Sigmoid colon (tissue), 7 donors: Measurements from ENCODE around the gene CACNG7. TPM values are rescaled to one million over a fixed set of nuclear protein-coding genes. Genes with fewer than 3 reads are reported as not detected.

ENCODE experiments used
- DNase-seq: peaks from one replicate; pipeline ENCODE4 v3.0.0-alpha.2; 2019
- H3K27ac ChIP-seq, 4 donors: fragments of 200-600 bp; sonication (generic); one replicate each; pipeline ENCODE4 v1.5.1; 2016 to 2019; ENCODE audit warnings: mild to moderate bottlenecking in 1 of 4
- H3K27me3 ChIP-seq, 3 donors: fragments of 200-600 bp; sonication (generic); one replicate each; pipeline ENCODE4 v1.5.1; 2019; ENCODE audit warnings: mild to moderate bottlenecking in 1 of 3
- H3K36me3 ChIP-seq, 4 donors: fragments of 200-600 bp; sonication (generic); one replicate each; pipeline ENCODE4 v1.5.1; 2016 to 2019
- H3K4me1 ChIP-seq, 4 donors: fragments of 200-600 bp; sonication (generic); one replicate each; pipeline ENCODE4 v1.5.1; 2017 to 2019
- H3K4me3 ChIP-seq, 4 donors: fragments of 200-600 bp; sonication (generic); one replicate each; pipeline ENCODE4 v1.5.1; 2017 to 2019; ENCODE audit warnings: mild to moderate bottlenecking in 2 of 4, moderate library complexity in 1 of 4
- H3K9me3 ChIP-seq, 4 donors: fragments of 200-600 bp in 3 of 4; sonication (generic) in 3 of 4; one replicate each; pipeline versions ENCODE4 v1.5.1 to v1.6.1; 2013 to 2019
- EP300 ChIP-seq, 4 donors: sonication (generic); formaldehyde crosslinking; IDR thresholded peaks; one replicate each; pipeline ENCODE4 v1.6.1; 2017; ENCODE audit warnings: antibody characterized with exemption in 4 of 4
- POLR2A ChIP-seq, 2 donors: fragments of 450-650 bp; IDR thresholded peaks; one replicate each; pipeline ENCODE4 v1.6.1; 2016; ENCODE audit warnings: antibody characterized with exemption in 2 of 2, mild to moderate bottlenecking in 2 of 2, moderate library complexity in 2 of 2
- POLR2AphosphoS5 ChIP-seq, 4 donors: sonication (generic); formaldehyde crosslinking; IDR thresholded peaks; one replicate each; pipeline ENCODE4 v1.6.1; 2017; ENCODE audit warnings: antibody characterized with exemption in 4 of 4
- WGBS, 2 donors: extraction: QIAGEN DNeasy Blood & Tissue Kit; methylation state at CpG; one replicate each; pipeline ENCODE4 v1.1.7; 2013; 5-methylcytosine and 5-hydroxymethylcytosine counted together
- intact Hi-C: fragments of 100-400 bp; cut with DNase I; formaldehyde crosslinking; loops from one replicate; pipeline ENCODE4 v1.15.1; 2023
- polyA plus RNA-seq, 3 donors: library from polyadenylated mRNA; stranded (reverse); fragments of 200-250 nt; gene quantifications; one replicate each; pipeline ENCODE4 v1.2.3, GENCODE V29; 2013
- total RNA-seq, 4 donors: library from RNA; depleted of rRNA; stranded (reverse); fragments of >200 nt; gene quantifications; one replicate each; pipeline ENCODE4 v1.1.0, GENCODE V29; 2016
- TF ChIP-seq, protein P1 (sequence below), 4 experiments: fragments of 450-650 bp in 3 of 4; fragments of 200-600 bp in 1 of 4; IDR thresholded peaks; one replicate each; pipeline ENCODE4 v1.5.1; 2016 to 2019; ENCODE audit warnings: antibody characterized with exemption in 4 of 4, mild to moderate bottlenecking in 3 of 4, moderate library complexity in 2 of 4
- donor health status: healthy with polysubstance abuse.
- donor health status: Bipolar disorder and iron deficiency.
- donor health status: healthy.

Gene CACNG7
- total and polyA plus RNA-seq, 7 donors, result 0.20 TPM; not detected in 6

DNA sequence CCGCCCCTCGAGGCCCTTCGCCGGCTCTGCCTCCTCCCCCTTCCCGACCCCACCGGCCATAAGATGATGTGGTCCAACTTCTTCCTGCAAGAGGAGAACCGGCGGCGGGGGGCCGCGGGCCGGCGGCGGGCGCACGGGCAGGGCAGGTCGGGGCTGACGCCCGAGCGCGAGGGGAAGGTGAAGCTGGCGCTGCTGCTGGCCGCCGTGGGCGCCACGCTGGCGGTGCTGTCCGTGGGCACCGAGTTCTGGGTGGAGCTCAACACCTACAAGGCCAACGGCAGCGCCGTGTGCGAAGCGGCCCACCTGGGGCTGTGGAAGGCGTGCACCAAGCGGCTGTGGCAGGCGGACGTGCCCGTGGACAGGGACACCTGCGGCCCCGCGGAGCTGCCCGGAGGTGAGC is 83.7 kb downstream of the CACNG7 start:
- 25 to 47% methylated on average over 43 of the region's 43 CpGs for WGBS, 2 donors
- no peak for TF ChIP-seq POLR2AphosphoS5 (IDR thresholded peaks at IDR 0.05)
- TF ChIP-seq, protein P1, sequence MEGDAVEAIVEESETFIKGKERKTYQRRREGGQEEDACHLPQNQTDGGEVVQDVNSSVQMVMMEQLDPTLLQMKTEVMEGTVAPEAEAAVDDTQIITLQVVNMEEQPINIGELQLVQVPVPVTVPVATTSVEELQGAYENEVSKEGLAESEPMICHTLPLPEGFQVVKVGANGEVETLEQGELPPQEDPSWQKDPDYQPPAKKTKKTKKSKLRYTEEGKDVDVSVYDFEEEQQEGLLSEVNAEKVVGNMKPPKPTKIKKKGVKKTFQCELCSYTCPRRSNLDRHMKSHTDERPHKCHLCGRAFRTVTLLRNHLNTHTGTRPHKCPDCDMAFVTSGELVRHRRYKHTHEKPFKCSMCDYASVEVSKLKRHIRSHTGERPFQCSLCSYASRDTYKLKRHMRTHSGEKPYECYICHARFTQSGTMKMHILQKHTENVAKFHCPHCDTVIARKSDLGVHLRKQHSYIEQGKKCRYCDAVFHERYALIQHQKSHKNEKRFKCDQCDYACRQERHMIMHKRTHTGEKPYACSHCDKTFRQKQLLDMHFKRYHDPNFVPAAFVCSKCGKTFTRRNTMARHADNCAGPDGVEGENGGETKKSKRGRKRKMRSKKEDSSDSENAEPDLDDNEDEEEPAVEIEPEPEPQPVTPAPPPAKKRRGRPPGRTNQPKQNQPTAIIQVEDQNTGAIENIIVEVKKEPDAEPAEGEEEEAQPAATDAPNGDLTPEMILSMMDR (IDR thresholded peaks at IDR 0.05), result no peak
- TF ChIP-seq EP300 (IDR thresholded peaks at IDR 0.05), result no peak
- no peak for TF ChIP-seq POLR2A (IDR thresholded peaks at IDR 0.05)
- DNase-seq, result no peak
- H3K4me3 ChIP-seq, result no peak overlapping the region
- intact Hi-C loops, result no loop called here
- peaks cover 30 to 67% (median 51%) of the 10 kb centered on the region in 3 donors for H3K27me3 ChIP-seq
- H3K36me3 ChIP-seq, result no peaks in the 10 kb centered on the region
- H3K27ac ChIP-seq, result no peak overlapping the region
- H3K9me3 ChIP-seq, result no peaks in the 10 kb centered on the region
- peaks cover 0 to 15% (median 10%) of the 10 kb centered on the region in 4 donors for H3K4me1 ChIP-seq

DNA sequence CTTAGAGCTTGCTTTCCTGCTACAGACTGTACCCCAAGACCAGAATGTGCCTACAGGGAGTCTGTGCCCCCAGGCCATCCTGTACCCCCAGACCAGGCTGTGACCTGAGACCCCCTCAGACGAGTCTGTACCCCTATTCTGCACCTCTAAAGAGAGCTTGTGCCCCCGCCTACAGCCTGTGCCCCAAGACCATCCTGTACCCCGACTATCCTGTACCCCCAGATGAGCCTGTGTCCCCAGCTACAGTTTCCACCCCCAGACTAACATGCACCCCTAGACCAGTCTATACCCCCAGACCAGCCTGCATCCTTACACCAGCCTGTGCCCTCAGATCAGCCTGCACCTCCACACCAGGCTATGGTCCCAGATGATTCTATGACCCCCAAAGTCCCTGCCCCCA is 84.4 kb downstream of the CACNG7 start:
- H3K27me3 ChIP-seq, result peaks cover 30 to 67% (median 51%) of the 10 kb centered on the region in 3 donors
- TF ChIP-seq, protein P1 (IDR thresholded peaks at IDR 0.05), result no peak
- no peak for TF ChIP-seq POLR2A (IDR thresholded peaks at IDR 0.05)
- TF ChIP-seq POLR2AphosphoS5 (IDR thresholded peaks at IDR 0.05), result no peak
- no peak for TF ChIP-seq EP300 (IDR thresholded peaks at IDR 0.05)
- no peak for DNase-seq
- no peaks in the 10 kb centered on the region for H3K9me3 ChIP-seq
- H3K4me3 ChIP-seq, result no peak overlapping the region
- intact Hi-C loops, result no loop called here
- no peak overlapping the region for H3K27ac ChIP-seq
- H3K4me1 ChIP-seq, result peaks cover 0 to 15% (median 10%) of the 10 kb centered on the region in 4 donors
- 59 to 77% methylated on average over 3 of the region's 3 CpGs for WGBS, 2 donors
- no peaks in the 10 kb centered on the region for H3K36me3 ChIP-seq

Other genes starting within 250 kb of the CACNG7 start
- under 1 TPM in 3 of 4 donors, not detected in 1; 0.27 to 0.36 (median 0.33) TPM for gene NLRP12, start 85.0 kb upstream of the CACNG7 start, total RNA-seq
- gene NLRP12, start 85.0 kb upstream of the CACNG7 start, polyA plus RNA-seq, result under 1 TPM in 1 of 3 donors, not detected in 2; 0.10 TPM
- 100 to 1,000 TPM in 1 of 4 donors, 10 to 100 TPM in 3; 65.5 to 189 (median 97.3) TPM for gene MYADM, start 41.4 kb upstream of the CACNG7 start, total RNA-seq
- 10 to 100 TPM in 1 of 3 donors, 1 to 10 TPM in 2; 7.9 to 44.1 (median 9.0) TPM for gene MYADM, start 41.4 kb upstream of the CACNG7 start, polyA plus RNA-seq
- gene PRKCG, start 27.1 kb upstream of the CACNG7 start, total RNA-seq, result not detected
- under 1 TPM in 2 of 3 donors, not detected in 1; under 0.01 to 0.34 TPM for gene PRKCG, start 27.1 kb upstream of the CACNG7 start, polyA plus RNA-seq
- gene CACNG8, start 53.7 kb downstream of the CACNG7 start, total RNA-seq, result under 1 TPM in 1 of 4 donors, not detected in 3; under 0.01 TPM
- gene CACNG8, start 53.7 kb downstream of the CACNG7 start, polyA plus RNA-seq, result under 1 TPM in 1 of 3 donors, not detected in 2; 0.03 TPM
- not detected for gene CACNG6, start 82.4 kb downstream of the CACNG7 start, total RNA-seq
- not detected for gene CACNG6, start 82.4 kb downstream of the CACNG7 start, polyA plus RNA-seq
- not detected for gene VSTM1, start 154.6 kb downstream of the CACNG7 start, total RNA-seq
- gene VSTM1, start 154.6 kb downstream of the CACNG7 start, polyA plus RNA-seq, result not detected
- not detected for gene TARM1, start 172.1 kb downstream of the CACNG7 start, total RNA-seq
- not detected for gene TARM1, start 172.1 kb downstream of the CACNG7 start, polyA plus RNA-seq
- 1 to 10 TPM in 2 of 4 donors, not detected in 2; 3.0 to 3.1 TPM for gene OSCAR, start 191.5 kb downstream of the CACNG7 start, total RNA-seq
- 1 to 10 TPM in 1 of 3 donors, under 1 TPM in 1, not detected in 1; 0.93 to 4.2 TPM for gene OSCAR, start 191.5 kb downstream of the CACNG7 start, polyA plus RNA-seq
- 10 to 100 TPM; 18.8 to 32.4 (median 20.2) TPM for gene NDUFA3, start 193.6 kb downstream of the CACNG7 start, total RNA-seq
- 100 to 1,000 TPM; 151 to 207 (median 184) TPM for gene NDUFA3, start 193.6 kb downstream of the CACNG7 start, polyA plus RNA-seq
- 10 to 100 TPM; 18.2 to 24.7 (median 20.4) TPM for gene TFPT, start 206.4 kb downstream of the CACNG7 start, total RNA-seq
- gene TFPT, start 206.4 kb downstream of the CACNG7 start, polyA plus RNA-seq, result 10 to 100 TPM; 22.2 to 28.6 (median 25.2) TPM
- 10 to 100 TPM; 48.7 to 53.5 (median 51.5) TPM for gene PRPF31, start 206.5 kb downstream of the CACNG7 start, total RNA-seq
- 10 to 100 TPM; 25.0 to 60.9 (median 36.6) TPM for gene PRPF31, start 206.5 kb downstream of the CACNG7 start, polyA plus RNA-seq
- 10 to 100 TPM; 11.8 to 31.5 (median 21.2) TPM for gene CNOT3, start 228.5 kb downstream of the CACNG7 start, total RNA-seq
- gene CNOT3, start 228.5 kb downstream of the CACNG7 start, polyA plus RNA-seq, result 10 to 100 TPM; 15.5 to 32.9 (median 19.8) TPM